Renal cortex interstitium (tissue), 11 donors: ENCODE measurements around the gene ANKRD10. TPM values are rescaled to one million over a fixed set of nuclear protein-coding genes. Genes with fewer than 3 reads are reported as not detected.
A peak's percentile ranks its signal among the peaks of the same experiment; 100 is the strongest.

Experiments used
- DNase-seq, 11 donors: peaks; one replicate each; pipeline ENCODE4 v3.0.0-alpha.2; 2013; ENCODE audit warnings: low read depth in 9 of 11, low spot score in 4 of 11; ENCODE audit errors: extremely low read depth in 1 of 11
- polyA plus RNA-seq, 3 donors: library from polyadenylated mRNA; unstranded; fragments of 120-200 nt; gene quantifications; one replicate each; pipeline ENCODE4 v1.2.1, GENCODE V29; 2013; ENCODE audit not compliant: insufficient read length in 3 of 3

The ANKRD10 gene
- polyA plus RNA-seq, 3 donors: 222 to 403 (median 258) TPM

- no peak for DNase-seq
These were observed 17.9 kb downstream of the ANKRD10 start for GRCh38 chr13:110897014-110897413.

- no peak for DNase-seq
These were observed 20.8 kb downstream of the ANKRD10 start for GRCh38 chr13:110894086-110894485.

DNA sequence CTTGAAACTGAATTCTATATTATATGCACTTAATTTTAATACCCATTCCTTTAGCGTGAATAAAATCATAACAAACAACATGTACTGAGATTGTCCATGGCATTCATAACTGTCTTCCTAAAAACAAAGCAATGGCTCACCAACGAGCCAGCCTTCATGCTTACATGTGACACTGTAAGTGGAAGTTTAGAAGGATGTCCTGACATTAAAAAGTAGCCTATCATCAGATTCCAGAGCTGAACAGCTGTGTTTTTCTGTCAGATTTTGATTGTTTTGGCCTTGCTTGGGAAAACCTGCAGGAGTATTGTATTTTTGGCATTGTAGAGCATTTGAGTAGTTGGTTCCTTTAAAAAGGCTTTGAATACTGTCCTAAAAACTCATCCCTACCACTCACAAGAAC lies 21.3 kb downstream of the ANKRD10 start:
- DNase-seq: no peak

DNA sequence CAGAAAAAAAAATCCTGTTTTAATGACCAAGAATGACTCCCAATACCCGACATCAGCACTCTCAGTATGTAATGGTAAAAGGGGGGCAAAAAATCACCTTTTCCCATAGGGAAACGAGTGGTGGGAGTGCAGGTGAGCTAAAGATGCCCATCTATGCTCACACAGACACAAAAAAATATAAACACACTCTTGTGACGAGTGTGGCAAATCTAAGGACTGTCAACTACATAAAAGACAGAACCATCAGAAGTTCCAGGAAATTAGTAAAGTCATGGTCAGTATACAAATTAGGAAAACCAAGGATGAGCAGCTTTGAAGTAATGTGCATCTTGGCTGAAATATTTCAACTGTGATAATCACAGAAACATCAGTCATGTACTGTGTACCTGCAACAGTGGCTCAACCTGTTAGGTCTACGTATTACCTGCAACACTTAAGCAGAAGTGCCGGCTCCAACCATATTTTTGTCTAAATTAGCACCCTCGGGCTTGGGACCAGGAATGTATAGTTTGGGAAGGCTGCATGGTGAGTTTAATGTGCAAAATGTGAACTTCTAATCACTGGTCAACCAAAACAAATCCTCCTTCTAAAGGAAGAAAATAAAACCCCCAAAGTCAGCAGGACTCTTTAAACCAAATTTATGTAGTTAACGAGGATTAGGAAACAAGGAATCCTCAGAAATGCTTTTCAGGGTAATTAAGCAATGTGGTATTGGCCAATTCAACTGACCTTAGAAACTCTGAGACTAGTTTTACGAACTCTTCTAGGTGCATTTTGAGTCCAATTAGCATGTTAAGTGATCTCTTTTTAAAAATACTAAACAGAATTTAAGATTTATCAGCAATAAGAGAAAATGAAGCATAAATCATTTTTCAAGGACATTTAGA lies 24.3 kb downstream of the ANKRD10 start:
- DNase-seq: no peak

DNA sequence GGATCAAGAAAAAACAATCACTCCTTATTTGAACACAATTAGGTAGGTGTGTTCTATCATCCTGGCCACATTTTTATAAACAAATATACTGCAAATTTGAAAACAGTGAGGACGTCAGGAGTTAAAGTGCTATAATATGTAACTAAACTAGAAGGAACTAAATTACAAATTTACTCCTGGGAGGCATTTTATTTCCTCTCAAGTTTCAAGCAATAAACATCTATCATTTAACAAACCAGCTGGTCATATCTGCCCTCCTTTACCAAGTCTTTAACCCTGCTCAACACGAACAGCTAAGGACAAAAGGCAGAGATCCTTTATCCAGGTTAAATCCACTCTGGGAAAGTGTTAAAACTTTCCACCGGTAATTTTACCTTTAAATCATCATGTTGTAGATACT lies 26.5 kb downstream of the ANKRD10 start:
- DNase-seq: no peak

GRCh38 chr13:110887597-110888333 lies 27.1 kb downstream of the ANKRD10 start:
- no peak for DNase-seq

DNA sequence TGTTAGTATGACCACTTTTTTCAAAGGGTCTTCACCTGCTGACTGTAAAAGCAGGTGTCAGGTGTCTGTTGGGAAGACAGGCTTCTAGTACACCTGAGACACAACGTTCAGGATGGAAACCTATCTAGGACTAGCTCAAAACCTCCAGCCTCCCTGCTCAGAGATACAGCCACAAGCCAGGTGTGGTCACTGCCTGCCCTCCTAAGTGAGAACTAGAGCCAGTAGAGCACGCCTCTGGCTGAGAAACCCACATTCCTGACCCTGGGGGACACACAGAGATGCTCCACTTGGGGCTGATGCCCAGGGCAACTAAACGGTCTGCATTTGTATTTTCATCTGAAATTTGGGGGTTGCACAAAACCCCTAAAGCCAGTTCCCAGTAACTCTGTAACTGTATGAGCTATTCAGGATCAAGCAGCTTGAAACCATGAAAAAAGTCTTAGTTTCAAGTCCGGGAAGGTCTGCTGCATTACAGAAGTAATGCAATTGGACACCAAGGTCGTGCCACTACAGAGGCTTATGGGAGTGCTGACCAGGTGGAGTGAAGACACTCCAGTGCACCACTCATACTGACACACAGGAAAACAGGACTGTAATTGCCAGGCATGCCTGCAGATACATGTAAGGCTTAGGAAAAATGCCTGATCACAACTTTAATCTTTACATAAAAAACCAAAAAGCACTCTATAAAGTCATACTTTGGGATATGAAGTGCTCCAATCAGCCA lies 27.8 kb downstream of the ANKRD10 start:
- peak in 2 of 11 donors; percentile 46 to 47 for DNase-seq

DNA sequence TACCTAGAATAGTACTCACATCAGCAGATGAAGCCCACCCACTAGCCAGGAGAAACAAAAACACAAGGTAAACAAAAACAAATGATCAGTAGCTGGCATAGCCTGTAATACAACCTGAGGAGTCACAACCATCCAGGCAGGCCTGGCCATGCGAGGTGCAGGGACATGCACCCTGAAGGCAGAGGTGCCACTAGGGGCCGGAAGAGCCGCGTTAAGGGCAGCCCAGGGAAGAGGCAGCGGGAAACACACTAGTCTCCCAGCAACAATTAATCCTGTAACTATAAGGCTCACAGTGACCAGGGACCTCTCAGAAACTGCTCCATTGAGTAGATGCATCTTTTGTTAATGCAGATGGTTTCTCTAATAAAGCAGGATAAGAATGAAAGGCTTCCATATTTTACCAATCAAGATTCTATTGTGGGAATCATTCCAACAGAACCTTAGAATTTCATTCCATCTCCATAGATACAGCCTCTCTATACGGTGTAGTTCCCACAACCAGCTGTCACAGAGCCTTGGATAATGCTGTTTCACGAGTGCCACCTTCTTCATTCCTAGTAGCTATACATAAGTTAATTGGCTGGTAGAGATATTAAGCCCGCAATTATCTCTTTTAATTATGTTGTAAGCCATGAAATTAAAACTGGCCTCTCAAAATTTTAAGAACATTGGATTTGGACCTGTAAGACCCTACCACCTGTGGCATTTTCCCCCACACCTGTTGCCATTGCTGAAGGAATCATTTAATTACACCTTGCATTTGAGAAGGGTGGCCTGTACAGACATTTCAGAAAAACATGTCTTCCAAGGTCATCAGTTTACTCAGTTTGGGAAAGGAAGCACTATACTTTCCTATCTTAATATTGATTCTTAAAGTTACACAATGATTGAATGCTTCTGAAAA lies 28.7 kb downstream of the ANKRD10 start:
- DNase-seq: no peak

DNA sequence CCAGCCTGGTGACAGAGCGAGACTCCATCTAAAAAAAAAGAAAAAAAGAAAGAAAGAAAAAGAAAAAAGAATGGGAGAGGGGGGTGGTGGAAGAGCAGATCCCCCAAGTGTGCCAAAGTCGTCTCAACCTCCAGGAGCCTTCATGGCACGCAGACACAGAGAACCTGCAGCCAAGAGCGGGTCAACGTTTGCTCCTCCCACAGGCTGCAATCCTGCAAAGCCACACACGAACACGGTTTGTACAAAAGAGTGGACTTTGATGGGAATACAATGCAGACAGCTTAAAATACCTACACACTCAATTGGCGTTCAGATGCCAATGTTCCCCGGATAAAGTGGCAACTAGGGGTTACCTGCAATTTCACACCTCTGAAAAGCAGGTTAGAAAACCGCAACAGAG lies 29.4 kb downstream of the ANKRD10 start:
- no peak for DNase-seq

DNA sequence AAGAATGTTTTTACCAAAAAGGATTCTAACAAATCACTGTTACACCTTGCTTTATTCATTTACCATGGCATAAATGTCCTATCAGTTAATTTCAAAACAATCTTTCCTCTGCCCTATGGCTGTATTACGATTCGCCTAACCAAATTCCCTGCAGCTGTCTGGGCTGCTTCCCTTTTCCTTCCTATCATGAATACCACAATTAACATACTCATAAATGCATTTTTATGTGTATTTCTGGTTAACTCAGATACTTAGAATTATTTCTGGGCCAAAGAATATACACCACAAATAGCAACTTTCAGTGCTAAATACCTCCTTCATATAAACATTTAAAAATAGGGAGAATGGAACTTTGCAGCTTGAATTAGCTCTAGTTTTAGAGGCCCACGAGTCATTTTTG lies 30.4 kb downstream of the ANKRD10 start:
- no peak for DNase-seq

- DNase-seq: no peak
These were observed 31.3 kb downstream of the ANKRD10 start for GRCh38 chr13:110883542-110883941.

GRCh38 chr13:110882972-110883371 lies 31.9 kb downstream of the ANKRD10 start:
- DNase-seq: no peak

DNA sequence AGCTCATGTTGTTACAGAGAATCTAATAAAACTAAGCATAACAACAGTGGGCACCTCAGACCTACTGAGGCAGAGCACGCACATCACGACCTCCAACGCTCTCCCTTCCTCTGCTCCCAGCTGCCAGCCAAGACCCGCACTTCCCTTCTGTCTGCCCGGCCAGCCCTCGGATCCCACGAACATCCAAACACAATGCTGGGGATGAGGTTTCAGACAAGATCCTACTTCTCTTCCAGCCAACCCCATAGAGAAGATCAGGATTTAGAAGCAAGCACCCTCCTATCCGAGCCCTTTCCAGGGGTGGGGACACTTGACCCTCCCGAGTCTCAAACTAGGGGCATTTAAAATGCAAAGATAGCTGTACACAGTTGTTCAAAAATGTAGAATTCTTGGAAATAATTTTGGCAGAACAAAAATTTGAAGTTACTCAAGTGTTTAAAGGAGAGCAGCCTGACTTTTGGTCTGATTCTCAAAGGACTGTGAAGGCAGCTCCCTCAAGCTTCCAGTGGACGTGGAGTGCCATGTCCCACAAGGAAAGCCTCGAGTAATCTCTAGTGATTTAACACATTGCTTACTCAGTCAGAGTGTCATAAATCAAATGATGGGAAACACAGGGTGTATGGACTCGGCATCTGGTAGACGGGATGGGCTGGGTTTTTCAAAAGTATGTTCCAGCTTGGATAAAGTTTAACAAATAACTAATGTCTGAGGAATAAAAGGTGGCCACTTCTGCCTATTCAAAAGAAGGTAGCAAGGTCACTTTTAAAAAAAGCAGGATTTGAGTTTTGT lies 32.8 kb downstream of the ANKRD10 start:
- no peak for DNase-seq

DNA sequence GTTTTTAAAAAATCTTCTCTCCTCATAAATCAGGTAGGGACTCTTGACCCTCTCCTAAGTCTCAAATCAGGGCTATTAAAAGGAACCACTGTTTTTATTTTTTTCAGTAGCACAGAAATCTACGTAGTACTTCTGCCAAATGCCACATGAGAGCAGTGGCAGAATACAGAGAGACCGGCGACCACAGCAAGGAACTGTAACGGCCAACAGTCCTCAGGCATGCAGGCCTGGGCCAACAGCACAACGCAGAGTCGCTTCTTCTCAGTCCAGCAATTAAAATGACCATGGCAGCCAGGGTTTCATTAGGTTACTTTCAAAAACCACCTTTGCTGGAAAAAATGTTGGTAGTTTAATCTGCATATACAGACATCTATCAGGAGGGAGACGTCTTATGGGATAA lies 34.2 kb downstream of the ANKRD10 start:
- no peak for DNase-seq

DNA sequence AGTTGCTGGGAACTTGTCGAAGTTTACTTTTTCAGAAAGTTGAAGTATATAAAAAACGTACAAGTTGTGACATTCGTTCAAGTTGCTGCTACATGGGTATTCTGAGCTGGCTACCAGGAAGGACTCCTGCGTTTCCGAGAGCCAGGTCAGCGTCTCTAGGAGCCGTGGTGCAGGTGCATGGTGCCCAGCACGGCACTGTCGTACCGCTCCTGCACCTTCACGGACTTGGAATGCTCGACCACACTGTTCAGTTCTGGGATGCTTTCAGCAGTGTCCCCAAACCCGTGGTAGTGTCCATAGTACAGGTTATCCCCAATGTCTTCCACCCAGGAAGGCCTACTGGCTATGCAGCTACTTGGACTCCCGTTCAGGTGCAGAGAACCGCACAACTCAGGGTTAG lies 35.4 kb downstream of the ANKRD10 start:
- no peak for DNase-seq

- no peak for DNase-seq
These were observed 37.1 kb downstream of the ANKRD10 start for GRCh38 chr13:110877737-110878258.

GRCh38 chr13:110876609-110877008 lies 38.3 kb downstream of the ANKRD10 start:
- DNase-seq: no peak

GRCh38 chr13:110875241-110875640 lies 39.6 kb downstream of the ANKRD10 start:
- DNase-seq: no peak
